Psoas muscle (tissue), 8 donors: ENCODE measurements around the gene PHACTR3. TPM values are rescaled to one million over a fixed set of nuclear protein-coding genes. Genes with fewer than 3 reads are reported as not detected.

Source experiments
- ATAC-seq, 4 donors: fragments of 200-7000 bp; cut with Tn5 transposase; one replicate each; pipeline ENCODE4 v1.9.1; 2020; ENCODE audit warnings: moderate library complexity in 3 of 4, mild to moderate bottlenecking in 2 of 4
- DNase-seq, 2 donors: peaks; one replicate each; pipeline ENCODE4 v3.0.0-alpha.2; 2020
- H3K27ac ChIP-seq: fragments of 200-600 bp; one replicate; pipeline ENCODE4 v1.8.0; 2022
- H3K27me3 ChIP-seq, 3 donors: fragments of 200-600 bp in 1 of 3; one replicate each; pipeline versions ENCODE4 v1.6.1 to v1.8.0; 2013 to 2022; ENCODE audit warnings: low read length in 2 of 3, mild to moderate bottlenecking in 2 of 3, moderate library complexity in 1 of 3; ENCODE audit not compliant: insufficient read depth in 3 of 3
- H3K36me3 ChIP-seq, 2 donors: fragments of 200-600 bp in 1 of 2; one replicate each; pipeline versions ENCODE4 v1.6.1 to v1.8.0; 2013 to 2022; ENCODE audit warnings: low read depth in 1 of 2, mild to moderate bottlenecking in 1 of 2, moderate library complexity in 1 of 2; ENCODE audit not compliant: insufficient read depth in 1 of 2
- H3K4me1 ChIP-seq: fragments of 200-600 bp; one replicate; pipeline ENCODE4 v1.8.0; 2022
- H3K4me3 ChIP-seq: fragments of 200-600 bp; one replicate; pipeline ENCODE4 v1.8.0; 2022; ENCODE audit warnings: mild to moderate bottlenecking
- H3K9me3 ChIP-seq: fragments of 200-600 bp; one replicate; pipeline ENCODE4 v1.8.0; 2022
- WGBS, 3 donors: extraction: QIAGEN DNeasy Blood & Tissue Kit; methylation state at CpG; one replicate each; pipeline versions ENCODE4 v1.1.6 to v1.1.7; 2013; 5-methylcytosine and 5-hydroxymethylcytosine counted together
- intact Hi-C, 2 donors: fragments of 100-400 bp; cut with DNase I; formaldehyde crosslinking; loops; one replicate each; pipeline versions ENCODE4 v1.11.0 to v1.14.2; 2022
- polyA plus RNA-seq, 3 donors: library from polyadenylated mRNA; stranded (reverse); fragments of 200-250 nt; gene quantifications; one replicate each; pipeline ENCODE4 v1.2.3, GENCODE V29; 2013
- total RNA-seq, 4 donors: library from RNA; stranded (reverse); fragmentation: NEBNext Ultra II Directional in 2 of 4; extraction: Animal tissue kit (Norgen Biotek cat#: 25700) in 2 of 4; gene quantifications; one replicate each; pipeline versions ENCODE4 v1.2.1 to v1.2.4, GENCODE V29; 2021 to 2023
- TF ChIP-seq, protein P1 (sequence below): fragments of 200-600 bp; IDR thresholded peaks from one replicate; pipeline ENCODE4 v1.8.0; 2022; ENCODE audit warnings: antibody characterized with exemption
- donor health status: healthy with polysubstance abuse.
- donor health status: DM: no; HTN: no; CAD: no; lungs with moderate emphysema.
- donor health status: Bipolar disorder and iron deficiency.
- donor health status: healthy.
- donor health status: DM: yes; HTN: yes; CAD: no.
- donor health status: DM: no; HTN: no; CAD: no.
- donor health status: DM: no; HTN: no; CAD: no.
- donor health status: DM: yes; HTN: yes; CAD: no.

PHACTR3 gene
- total and polyA plus RNA-seq, 7 donors = 0.10 to 0.46 (median 0.15) TPM; not detected in 3

DNA sequence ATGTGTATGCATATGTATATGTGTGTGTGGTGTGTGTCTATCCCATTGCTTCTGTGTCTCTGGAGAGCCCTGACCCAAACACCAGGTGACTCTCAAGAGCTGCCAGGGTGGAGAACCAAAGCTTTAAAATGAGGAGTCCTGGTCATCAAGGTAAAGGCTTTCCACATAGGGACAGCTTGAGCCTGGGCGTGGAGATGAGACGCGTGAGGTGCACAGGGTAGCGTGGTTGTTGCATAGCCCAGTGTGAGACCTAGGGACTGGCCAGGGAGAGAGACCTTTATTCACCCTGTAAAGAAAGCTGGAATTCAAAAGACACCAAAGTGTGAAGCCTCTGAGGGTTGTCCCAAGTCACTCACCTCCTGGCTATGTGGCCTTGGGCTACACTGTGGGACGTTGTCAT lies 180.0 kb downstream of the PHACTR3 start:
- ATAC-seq (no peak), DNase-seq (no peak)
- Histone ChIP-seq H3K9me3 (no peaks in the 10 kb centered on the region), H3K36me3 (no peaks in the 10 kb centered on the region), H3K4me3 (no peak overlapping the region), H3K4me1 (no peaks in the 10 kb centered on the region), H3K27ac (no peak overlapping the region), H3K27me3 (peaks cover 0 to 3% (median 0%) of the 10 kb centered on the region in 3 donors)
- 84 to 96% (median 94%) methylated on average over 5 of the region's 5 CpGs for WGBS, 3 donors
- TF ChIP-seq, protein P1, sequence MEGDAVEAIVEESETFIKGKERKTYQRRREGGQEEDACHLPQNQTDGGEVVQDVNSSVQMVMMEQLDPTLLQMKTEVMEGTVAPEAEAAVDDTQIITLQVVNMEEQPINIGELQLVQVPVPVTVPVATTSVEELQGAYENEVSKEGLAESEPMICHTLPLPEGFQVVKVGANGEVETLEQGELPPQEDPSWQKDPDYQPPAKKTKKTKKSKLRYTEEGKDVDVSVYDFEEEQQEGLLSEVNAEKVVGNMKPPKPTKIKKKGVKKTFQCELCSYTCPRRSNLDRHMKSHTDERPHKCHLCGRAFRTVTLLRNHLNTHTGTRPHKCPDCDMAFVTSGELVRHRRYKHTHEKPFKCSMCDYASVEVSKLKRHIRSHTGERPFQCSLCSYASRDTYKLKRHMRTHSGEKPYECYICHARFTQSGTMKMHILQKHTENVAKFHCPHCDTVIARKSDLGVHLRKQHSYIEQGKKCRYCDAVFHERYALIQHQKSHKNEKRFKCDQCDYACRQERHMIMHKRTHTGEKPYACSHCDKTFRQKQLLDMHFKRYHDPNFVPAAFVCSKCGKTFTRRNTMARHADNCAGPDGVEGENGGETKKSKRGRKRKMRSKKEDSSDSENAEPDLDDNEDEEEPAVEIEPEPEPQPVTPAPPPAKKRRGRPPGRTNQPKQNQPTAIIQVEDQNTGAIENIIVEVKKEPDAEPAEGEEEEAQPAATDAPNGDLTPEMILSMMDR = no peak
- intact Hi-C loops = no loop called here

DNA sequence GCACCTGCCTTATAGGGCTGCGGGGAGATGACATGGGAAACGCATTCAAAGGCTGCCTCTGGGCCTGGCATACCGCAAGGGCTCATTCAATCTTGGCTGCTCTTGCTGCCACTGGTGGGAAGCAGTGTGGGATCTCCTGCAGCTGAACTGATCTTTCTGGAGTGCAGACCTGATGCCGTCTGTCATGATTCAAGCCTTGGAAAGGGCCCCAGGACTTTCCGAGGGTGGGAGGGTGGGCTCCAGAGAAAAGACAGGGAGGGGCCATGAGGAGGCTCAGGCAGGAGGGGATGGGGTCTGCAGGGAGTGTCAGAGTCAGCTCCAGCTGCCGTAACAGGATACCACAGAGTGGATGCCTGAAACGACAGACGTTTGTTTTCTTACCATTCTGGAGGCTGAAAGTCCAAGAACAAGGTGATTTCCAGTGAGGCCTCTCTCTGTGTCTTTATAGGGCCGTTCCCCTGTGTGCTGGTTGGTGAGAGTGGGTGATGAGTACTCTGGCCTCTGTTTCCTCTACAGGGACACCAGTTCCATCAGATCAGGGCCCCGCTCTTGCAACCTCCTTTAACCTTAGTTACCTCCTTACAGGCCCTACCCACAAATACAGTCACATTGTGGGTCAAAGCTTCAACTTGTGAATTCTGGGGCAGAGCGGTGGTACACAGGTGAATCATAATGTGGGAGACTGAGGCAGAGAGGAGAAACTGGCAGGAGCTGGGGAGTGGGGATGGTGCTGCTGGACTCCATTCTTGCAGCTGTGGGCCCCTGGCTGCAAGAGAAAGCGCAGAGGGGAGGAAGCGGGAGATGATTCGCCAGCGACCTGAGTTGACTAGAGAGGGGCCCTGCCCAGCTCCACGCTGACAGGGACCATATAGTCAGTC lies 180.7 kb downstream of the PHACTR3 start:
- H3K4me1 ChIP-seq = no peaks in the 10 kb centered on the region
- DNase-seq (no peak), ATAC-seq (no peak)
- no peaks in the 10 kb centered on the region for H3K36me3 ChIP-seq
- no peak overlapping the region for H3K4me3 ChIP-seq
- no peak overlapping the region for H3K27ac ChIP-seq
- WGBS, 3 donors = 66 to 73% (median 72%) methylated on average over 16 of the region's 16 CpGs
- H3K9me3 ChIP-seq = no peaks in the 10 kb centered on the region
- H3K27me3 ChIP-seq = peaks cover 0 to 5% (median 0%) of the 10 kb centered on the region in 3 donors
- intact Hi-C loops = no loop called here
- TF ChIP-seq, protein P1 = no peak

DNA sequence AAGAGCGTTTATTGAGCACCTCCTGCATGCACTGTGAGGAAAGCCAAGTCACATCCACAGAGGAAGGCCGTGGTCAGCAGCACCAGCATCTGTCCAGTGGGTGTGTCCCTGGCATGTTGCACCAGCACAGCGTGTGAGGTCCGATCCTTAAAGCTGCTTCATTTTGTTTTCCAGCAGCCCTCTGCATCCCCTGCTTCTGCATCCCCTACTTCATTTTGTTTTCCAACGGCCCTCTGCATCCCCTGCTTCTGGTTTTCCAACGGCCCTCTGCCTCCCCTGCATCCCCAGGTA lies 181.3 kb downstream of the PHACTR3 start:
- peaks cover 0 to 5% (median 0%) of the 10 kb centered on the region in 3 donors for H3K27me3 ChIP-seq
- H3K4me3 ChIP-seq = no peak overlapping the region
- ATAC-seq = no peak
- no peaks in the 10 kb centered on the region for H3K36me3 ChIP-seq
- TF ChIP-seq, protein P1 = no peak
- H3K4me1 ChIP-seq = no peaks in the 10 kb centered on the region
- no peaks in the 10 kb centered on the region for H3K9me3 ChIP-seq
- H3K27ac ChIP-seq = no peak overlapping the region
- intact Hi-C loops = no loop called here
- 27 to 48% (median 42%) methylated on average over 4 to 6 of the region's 6 CpGs for WGBS, 3 donors
- DNase-seq = no peak

- H3K4me1 ChIP-seq = no peaks in the 10 kb centered on the region
- WGBS, 3 donors = 59 to 79% (median 65%) methylated on average over 10 of the region's 10 CpGs
- H3K36me3 ChIP-seq = no peaks in the 10 kb centered on the region
- H3K27me3 ChIP-seq = peaks cover 0 to 5% (median 0%) of the 10 kb centered on the region in 3 donors
- no peak overlapping the region for H3K4me3 ChIP-seq
- DNase-seq (no peak), ATAC-seq (no peak)
- H3K27ac ChIP-seq = no peak overlapping the region
- TF ChIP-seq, protein P1 = no peak
- no peaks in the 10 kb centered on the region for H3K9me3 ChIP-seq
- intact Hi-C loops = no loop called here
These were observed 181.9 kb downstream of the PHACTR3 start for GRCh38 chr20:59785986-59786795.
